ENCODE measurements around the gene ECE1. TPM values are rescaled to one million over a fixed set of nuclear protein-coding genes. Genes with fewer than 3 reads are reported as not detected.

The ECE1 gene
- polyA plus RNA-seq, 3 donors = 10.6 to 42.4 (median 23.3) TPM

- peaks cover 0 to 2% (median 0%) of the 10 kb centered on the region in 7 donors for H3K9me3 Mint-ChIP-seq
- Histone ChIP-seq H3K9ac (ENCODE audit: insufficient read depth, low read length, poor library complexity, severe bottlenecking) (no peak overlapping the region), H3K4me2 (replicated peaks; ENCODE audit: extremely low read depth, low read length, poor library complexity, severe bottlenecking) (no peak overlapping the region), H4K20me1 (ENCODE audit: insufficient read depth, low read length) (no peaks in the 10 kb centered on the region), H3K9me3 (replicated peaks in 1 of 2; ENCODE audit: control insufficient read depth in 1 of 2, insufficient read depth in 1 of 2, low read length in 2 of 2) (no peaks in the 10 kb centered on the region), H3K27me3 (ENCODE audit: control insufficient read depth in 2 of 2, insufficient read depth in 2 of 2, low read length in 2 of 2) (peaks cover 0 to 5% of the 10 kb centered on the region in 2 donors), H3K4me1 (ENCODE audit: control insufficient read depth in 1 of 2, insufficient read depth in 2 of 2, low read length in 2 of 2) (peaks cover 54 to 56% of the 10 kb centered on the region in 2 donors), H3K79me2 (ENCODE audit: insufficient read depth, low read length) (no peaks in the 10 kb centered on the region), H3K36me3 (replicated peaks in 1 of 2; ENCODE audit: control insufficient read depth in 1 of 2, insufficient read depth in 2 of 2, low read length in 2 of 2) (no peaks in the 10 kb centered on the region), H3K4me3 (replicated peaks in 1 of 3; ENCODE audit: low read depth in 2 of 3, low read length in 3 of 3) (peak overlapping the region in 1 of 3 experiments; percentile 7), H3K27ac (ENCODE audit: low read depth in 1 of 2, low read length in 2 of 2) (peak overlapping the region in 1 of 2 donors; percentile 30), H2AFZ (ENCODE audit: insufficient read depth, low read depth, low read length, poor library complexity, severe bottlenecking) (no peak overlapping the region)
- H3K27me3 Mint-ChIP-seq (ENCODE audit: low read depth in 3 of 3) = peaks cover 7 to 25% (median 23%) of the 10 kb centered on the region in 3 donors
- peaks cover 62% of the 10 kb centered on the region for H3K4me1 Mint-ChIP-seq
- 100% methylated on average over 5 of the region's 7 CpGs for WGBS (ENCODE audit: insufficient coverage)
- TF ChIP-seq, protein P1, sequence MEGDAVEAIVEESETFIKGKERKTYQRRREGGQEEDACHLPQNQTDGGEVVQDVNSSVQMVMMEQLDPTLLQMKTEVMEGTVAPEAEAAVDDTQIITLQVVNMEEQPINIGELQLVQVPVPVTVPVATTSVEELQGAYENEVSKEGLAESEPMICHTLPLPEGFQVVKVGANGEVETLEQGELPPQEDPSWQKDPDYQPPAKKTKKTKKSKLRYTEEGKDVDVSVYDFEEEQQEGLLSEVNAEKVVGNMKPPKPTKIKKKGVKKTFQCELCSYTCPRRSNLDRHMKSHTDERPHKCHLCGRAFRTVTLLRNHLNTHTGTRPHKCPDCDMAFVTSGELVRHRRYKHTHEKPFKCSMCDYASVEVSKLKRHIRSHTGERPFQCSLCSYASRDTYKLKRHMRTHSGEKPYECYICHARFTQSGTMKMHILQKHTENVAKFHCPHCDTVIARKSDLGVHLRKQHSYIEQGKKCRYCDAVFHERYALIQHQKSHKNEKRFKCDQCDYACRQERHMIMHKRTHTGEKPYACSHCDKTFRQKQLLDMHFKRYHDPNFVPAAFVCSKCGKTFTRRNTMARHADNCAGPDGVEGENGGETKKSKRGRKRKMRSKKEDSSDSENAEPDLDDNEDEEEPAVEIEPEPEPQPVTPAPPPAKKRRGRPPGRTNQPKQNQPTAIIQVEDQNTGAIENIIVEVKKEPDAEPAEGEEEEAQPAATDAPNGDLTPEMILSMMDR (IDR thresholded peaks at IDR 0.05) = no peak
- peak overlapping the region in 5 of 7 donors; percentile 70 to 99 (median 85) for H3K27ac Mint-ChIP-seq
- DNase-seq = no peak
- no peak overlapping the region for H3K4me3 Mint-ChIP-seq
- peaks cover 22 to 31% of the 10 kb centered on the region in 2 donors for H3K36me3 Mint-ChIP-seq
- intact Hi-C loops (cut with micrococcal nuclease) = no loop called here
These were observed 32.8 kb upstream of the ECE1 start for GRCh38 chr1:21323091-21323490.

DNA sequence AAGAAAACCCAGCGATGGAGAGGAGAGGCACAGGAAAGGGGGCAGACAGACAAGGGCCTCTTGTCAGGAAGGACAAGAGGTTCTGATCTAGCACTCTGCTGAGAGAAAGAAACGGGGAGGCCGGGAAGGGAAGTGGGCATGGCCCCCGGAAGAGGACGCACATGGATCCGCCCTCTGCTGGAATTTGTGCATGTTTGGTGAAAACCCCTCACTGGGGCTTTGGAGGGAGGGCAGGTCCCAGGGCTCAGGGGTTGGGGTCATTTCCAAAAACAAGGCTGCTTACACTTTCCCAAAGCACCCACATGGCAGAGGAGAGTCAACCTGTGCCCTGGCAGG is 32.4 kb upstream of the ECE1 start:
- Mint-ChIP-seq H3K27me3 (ENCODE audit: low read depth in 3 of 3) (peaks cover 5 to 23% (median 22%) of the 10 kb centered on the region in 3 donors), H3K27ac (peak overlapping the region; percentile 64 to 99 (median 81)), H3K4me1 (peaks cover 66% of the 10 kb centered on the region), H3K36me3 (peaks cover 22 to 32% of the 10 kb centered on the region in 2 donors), H3K9me3 (peaks cover 0 to 2% (median 0%) of the 10 kb centered on the region in 7 donors), H3K4me3 (peak overlapping the region; percentile 16 to 72)
- DNase-seq = peak in 2 of 3 donors; percentile 35 to 53
- Histone ChIP-seq H3K27me3 (ENCODE audit: control insufficient read depth in 2 of 2, insufficient read depth in 2 of 2, low read length in 2 of 2) (peaks cover 0 to 5% of the 10 kb centered on the region in 2 donors), H3K9me3 (replicated peaks in 1 of 2; ENCODE audit: control insufficient read depth in 1 of 2, insufficient read depth in 1 of 2, low read length in 2 of 2) (no peaks in the 10 kb centered on the region), H2AFZ (ENCODE audit: insufficient read depth, low read depth, low read length, poor library complexity, severe bottlenecking) (peak overlapping the region; percentile 61), H3K4me3 (replicated peaks in 1 of 3; ENCODE audit: low read depth in 2 of 3, low read length in 3 of 3) (peak overlapping the region in 1 of 3 experiments; percentile 7), H3K79me2 (ENCODE audit: insufficient read depth, low read length) (no peaks in the 10 kb centered on the region), H3K27ac (ENCODE audit: low read depth in 1 of 2, low read length in 2 of 2) (peak overlapping the region; percentile 18 to 30), H4K20me1 (ENCODE audit: insufficient read depth, low read length) (no peaks in the 10 kb centered on the region), H3K4me2 (replicated peaks; ENCODE audit: extremely low read depth, low read length, poor library complexity, severe bottlenecking) (peak overlapping the region; percentile 6), H3K9ac (ENCODE audit: insufficient read depth, low read length, poor library complexity, severe bottlenecking) (no peak overlapping the region), H3K4me1 (ENCODE audit: control insufficient read depth in 1 of 2, insufficient read depth in 2 of 2, low read length in 2 of 2) (peaks cover 56 to 60% of the 10 kb centered on the region in 2 donors), H3K36me3 (replicated peaks in 1 of 2; ENCODE audit: control insufficient read depth in 1 of 2, insufficient read depth in 2 of 2, low read length in 2 of 2) (no peaks in the 10 kb centered on the region)
- intact Hi-C loops (cut with micrococcal nuclease) = no loop called here
- 9% methylated on average over 6 of the region's 6 CpGs for WGBS (ENCODE audit: insufficient coverage)
- TF ChIP-seq, protein P1 (IDR thresholded peaks at IDR 0.05) = no peak
